ENCODE results near the gene FGD2. TPM values are rescaled to one million over a fixed set of nuclear protein-coding genes. Genes with fewer than 3 reads are reported as not detected.

The FGD2 gene
- total and polyA plus RNA-seq, 2 donors (not counting 3 experiments of a cell fraction or from before 2014, with no cell fraction given): not detected

GRCh38 chr6:36975231-36976006, 30.0 kb upstream of the FGD2 start:
- CTCF ChIA-PET: interaction anchor here (5.3 kb wide), 1 partner anchor 43 kb away, joined by 40 read pairs; no protein-coding TSS in a partner anchor

More at GRCh38 chr6:36975231-36976006, 30.0 kb upstream of the FGD2 start:
- Histone ChIP-seq H3K9ac (replicated peaks; ENCODE audit: extremely low read depth, insufficient read depth, low read length) (no peak overlapping the region), H2AFZ (ENCODE audit: low read depth, low read length) (no peak overlapping the region), H3K27ac (ENCODE audit: insufficient read depth, low read depth, low read length) (no peak overlapping the region), H4K20me1 (replicated peaks; ENCODE audit: control insufficient read depth, extremely low read depth, insufficient read depth, low read length) (no peaks in the 10 kb centered on the region), H3K36me3 (ENCODE audit: control insufficient read depth in 2 of 2, extremely low read depth in 1 of 2, insufficient read depth in 2 of 2, low read length in 2 of 2) (peaks cover 34 to 79% of the 10 kb centered on the region in 2 experiments), H3K4me1 (ENCODE audit: control insufficient read depth, extremely low read depth, insufficient read depth, low read length) (no peaks in the 10 kb centered on the region), H3K9me1 (replicated peaks; ENCODE audit: control insufficient read depth, extremely low read depth, insufficient read depth, low read length) (no peaks in the 10 kb centered on the region), H3K79me2 (ENCODE audit: control insufficient read depth, insufficient read depth, low read length) (peaks cover 24% of the 10 kb centered on the region), H3K4me2 (ENCODE audit: insufficient read depth, low read length) (no peak overlapping the region), H3K27me3 (ENCODE audit: control insufficient read depth in 2 of 2, insufficient read depth in 2 of 2, low read length in 2 of 2) (no peaks in the 10 kb centered on the region), H3K9me3 (replicated peaks; ENCODE audit: control insufficient read depth, insufficient read depth, low read length) (no peaks in the 10 kb centered on the region), H3K4me3 (replicated peaks in 1 of 3; ENCODE audit: insufficient read depth in 1 of 3, low read depth in 1 of 3, low read length in 3 of 3) (no peak overlapping the region)
- intact Hi-C loops (cut with micrococcal nuclease) (no loop called here), dilution Hi-C loops (cut with MboI; ENCODE audit: extremely low pct_ligation_motif_present, low sequenced_read_pairs) (no loop called here)
- FAIRE-seq: no peak
- DNase-seq (ENCODE audit: low read depth, low spot score): no peak
- BruUV-seq (replicated peaks): no TSS peak
- TF ChIP-seq FOS (IDR thresholded peaks at IDR 0.05; ENCODE audit: borderline replicate concordance, insufficient read depth, low read length) (no peak), CTCF (IDR thresholded peaks at IDR 0.05; ENCODE audit: extremely low read depth in 1 of 2, insufficient read depth in 1 of 2, low read depth in 1 of 2, low read length in 2 of 2) (no peak), GATA2 (IDR thresholded peaks at IDR 0.05; ENCODE audit: insufficient read depth, insufficient read length, low read depth, low read length) (no peak), MAX (IDR thresholded peaks at IDR 0.05; ENCODE audit: insufficient read depth, insufficient read length) (no peak), JUN (IDR thresholded peaks at IDR 0.05; ENCODE audit: borderline replicate concordance, insufficient read depth, insufficient read length, low read depth) (no peak), POLR2A (IDR thresholded peaks at IDR 0.05; ENCODE audit: low read depth, low read length) (no peak), EZH2 (IDR thresholded peaks at IDR 0.05; ENCODE audit: borderline replicate concordance, low read depth, low read length, severe bottlenecking) (no peak), MYC (IDR thresholded peaks at IDR 0.05; ENCODE audit: low read depth, low read length) (no peak), POLR2AphosphoS5 (IDR thresholded peaks at IDR 0.05; ENCODE audit: insufficient read depth, low read depth, low read length) (no peak)
- POLR2A ChIA-PET: no interaction called here

Measured in endothelial cell of umbilical vein (primary cell).